Breast epithelium (tissue), 3 donors: ENCODE measurements around the gene FBXL19.

Source experiments
- CTCF ChIP-seq, 3 donors: fragments of 450-650 bp; IDR thresholded peaks; one replicate each; pipeline ENCODE4 v1.5.1; 2016 to 2017; ENCODE audit warnings: antibody characterized with exemption in 3 of 3, mild to moderate bottlenecking in 3 of 3, moderate library complexity in 3 of 3
- POLR2A ChIP-seq: fragments of 450-650 bp; IDR thresholded peaks from one replicate; pipeline ENCODE4 v1.6.1; 2016; ENCODE audit warnings: antibody characterized with exemption, mild to moderate bottlenecking, moderate library complexity
- POLR2AphosphoS5 ChIP-seq, 3 donors: sonication (generic); formaldehyde crosslinking; IDR thresholded peaks; one replicate each; pipeline ENCODE4 v1.6.1; 2017; ENCODE audit warnings: antibody characterized with exemption in 3 of 3

GRCh38 chr16:30996324-30996984 lies 73.1 kb downstream of the FBXL19 start:
- TF ChIP-seq CTCF (IDR thresholded peaks at IDR 0.05) (no peak), POLR2AphosphoS5 (IDR thresholded peaks at IDR 0.05) (no peak), POLR2A (no peak)
